Measurements from ENCODE around the gene IFI27L1.

IFI27L1 gene

DNA sequence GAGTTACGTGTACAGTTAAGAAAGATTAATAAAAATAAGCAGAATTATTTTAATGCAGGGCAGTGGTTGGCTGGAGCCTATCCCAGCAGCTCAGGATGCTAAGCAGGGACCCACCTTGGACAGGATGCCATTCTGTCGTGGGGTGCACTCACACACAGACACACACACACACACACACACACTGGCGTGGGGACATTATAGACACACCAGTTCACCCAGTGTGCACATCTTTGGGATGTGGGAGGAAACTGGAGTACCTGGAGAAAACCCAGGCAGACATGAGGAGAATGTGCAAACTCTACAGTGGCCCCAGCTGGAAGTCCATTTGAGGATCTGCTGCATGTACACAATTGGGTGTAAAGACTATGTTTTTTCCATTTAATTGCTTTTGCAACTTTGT is 61.1 kb downstream of the IFI27L1 start:
- no CpG with 5 or more reads among the region's 3 CpGs for WGBS (ENCODE audit: extremely low coverage, insufficient coverage, insufficient read length)
- DNase-seq, result no peak
- Histone ChIP-seq H3K27ac (ENCODE audit: low read depth, low read length) (no peak overlapping the region), H4K12ac (ENCODE audit: low read depth, low read length) (no peak overlapping the region), H3K4me1 (ENCODE audit: control insufficient read depth in 1 of 2, insufficient read depth in 2 of 2, low read length in 2 of 2) (no peaks in the 10 kb centered on the region), H3K79me1 (ENCODE audit: low read length) (no peaks in the 10 kb centered on the region), H3K4me2 (ENCODE audit: low read length) (no peak overlapping the region), H4K8ac (ENCODE audit: low read depth, low read length) (no peak overlapping the region), H3K4ac (ENCODE audit: low read depth, low read length) (no peak overlapping the region), H2AK5ac (ENCODE audit: low read length) (no peak overlapping the region), H3K27me3 (ENCODE audit: insufficient read depth, low read length) (no peaks in the 10 kb centered on the region), H3K9ac (ENCODE audit: low read length) (no peak overlapping the region), H3K79me2 (ENCODE audit: control insufficient read depth, insufficient read depth, low read length, poor library complexity) (no peaks in the 10 kb centered on the region), H2AFZ (ENCODE audit: insufficient read depth, low read length, poor library complexity) (no peak overlapping the region), H3K14ac (ENCODE audit: low read length) (no peak overlapping the region), H3K9me3 (ENCODE audit: insufficient read depth, low read depth, low read length) (no peaks in the 10 kb centered on the region), H3K18ac (ENCODE audit: low read length) (no peak overlapping the region), H3K23ac (ENCODE audit: low read length) (no peak overlapping the region), H2BK5ac (ENCODE audit: low read depth, low read length, poor library complexity) (no peak overlapping the region), H3K36me3 (ENCODE audit: control insufficient read depth in 1 of 2, insufficient read depth in 2 of 2, low read length in 2 of 2) (no peaks in the 10 kb centered on the region), H3K4me3 (ENCODE audit: low read depth, low read length) (no peak overlapping the region), H2BK120ac (ENCODE audit: insufficient read depth, low read length, poor library complexity) (no peak overlapping the region), H2BK12ac (ENCODE audit: low read length) (no peak overlapping the region), H4K91ac (ENCODE audit: low read depth, low read length) (no peak overlapping the region)

DNA sequence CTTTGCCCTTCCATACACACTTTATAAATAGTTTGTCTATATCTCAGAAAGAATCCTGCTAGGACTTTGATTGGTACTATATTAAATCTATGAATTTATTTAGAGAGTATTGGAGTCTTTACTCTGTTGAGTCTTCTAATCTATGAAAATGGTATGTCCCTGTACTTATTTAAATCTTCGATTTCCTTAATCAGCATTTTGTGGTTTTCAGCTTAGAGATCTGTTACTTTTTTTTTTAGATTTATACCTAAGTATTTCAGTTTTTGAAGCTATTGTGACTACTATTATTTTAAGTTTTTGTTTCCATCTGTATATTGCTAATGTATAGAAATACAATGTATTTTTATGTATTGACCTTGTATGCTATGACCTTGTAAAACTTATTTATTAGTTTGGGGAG is 61.7 kb downstream of the IFI27L1 start:
- Histone ChIP-seq H4K8ac (ENCODE audit: low read depth, low read length) (no peak overlapping the region), H2AFZ (ENCODE audit: insufficient read depth, low read length, poor library complexity) (no peak overlapping the region), H3K27ac (ENCODE audit: low read depth, low read length) (no peak overlapping the region), H2BK12ac (ENCODE audit: low read length) (no peak overlapping the region), H3K79me2 (ENCODE audit: control insufficient read depth, insufficient read depth, low read length, poor library complexity) (no peaks in the 10 kb centered on the region), H3K9ac (ENCODE audit: low read length) (no peak overlapping the region), H2BK120ac (ENCODE audit: insufficient read depth, low read length, poor library complexity) (no peak overlapping the region), H3K27me3 (ENCODE audit: insufficient read depth, low read length) (no peaks in the 10 kb centered on the region), H2AK5ac (ENCODE audit: low read length) (no peak overlapping the region), H3K4ac (ENCODE audit: low read depth, low read length) (no peak overlapping the region), H2BK5ac (ENCODE audit: low read depth, low read length, poor library complexity) (no peak overlapping the region), H4K12ac (ENCODE audit: low read depth, low read length) (no peak overlapping the region), H3K23ac (ENCODE audit: low read length) (no peak overlapping the region), H3K79me1 (ENCODE audit: low read length) (no peaks in the 10 kb centered on the region), H3K18ac (ENCODE audit: low read length) (no peak overlapping the region), H3K36me3 (ENCODE audit: control insufficient read depth in 1 of 2, insufficient read depth in 2 of 2, low read length in 2 of 2) (no peaks in the 10 kb centered on the region), H4K91ac (ENCODE audit: low read depth, low read length) (no peak overlapping the region), H3K9me3 (ENCODE audit: insufficient read depth, low read depth, low read length) (no peaks in the 10 kb centered on the region), H3K14ac (ENCODE audit: low read length) (no peak overlapping the region), H3K4me3 (ENCODE audit: low read depth, low read length) (no peak overlapping the region), H3K4me2 (ENCODE audit: low read length) (no peak overlapping the region), H3K4me1 (ENCODE audit: control insufficient read depth in 1 of 2, insufficient read depth in 2 of 2, low read length in 2 of 2) (no peaks in the 10 kb centered on the region)
- WGBS (ENCODE audit: extremely low coverage, insufficient coverage, insufficient read length), result no CpG with 5 or more reads among the region's 1 CpG
- no peak for DNase-seq

DNA sequence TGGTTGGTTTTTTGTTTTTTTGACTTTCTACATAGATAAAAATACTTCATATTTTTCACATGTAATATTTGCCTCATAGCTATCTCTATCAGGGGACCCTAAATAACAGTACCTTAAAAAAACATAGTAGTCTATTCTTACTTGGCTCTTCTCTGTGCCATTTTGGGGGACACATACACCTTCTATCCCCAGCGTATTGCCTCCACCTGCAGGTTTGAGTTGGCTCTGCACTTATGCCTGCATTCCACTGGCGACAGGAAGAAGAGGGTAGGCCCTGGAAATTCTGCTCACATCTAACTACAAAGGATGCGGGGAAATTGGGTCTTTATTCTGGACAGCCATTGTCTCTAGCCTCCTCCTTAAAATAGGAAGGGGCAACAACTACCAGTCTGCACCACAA is 62.1 kb downstream of the IFI27L1 start:
- H4K91ac ChIP-seq (ENCODE audit: low read depth, low read length), result no peak overlapping the region
- H2BK5ac ChIP-seq (ENCODE audit: low read depth, low read length, poor library complexity), result no peak overlapping the region
- H3K4ac ChIP-seq (ENCODE audit: low read depth, low read length), result no peak overlapping the region
- no peak overlapping the region for H3K4me2 ChIP-seq (ENCODE audit: low read length)
- H3K4me3 ChIP-seq (ENCODE audit: low read depth, low read length), result no peak overlapping the region
- DNase-seq, result peak in 1 of 2 donors; percentile 4
- no peaks in the 10 kb centered on the region for H3K79me2 ChIP-seq (ENCODE audit: control insufficient read depth, insufficient read depth, low read length, poor library complexity)
- no peak overlapping the region for H3K27ac ChIP-seq (ENCODE audit: low read depth, low read length)
- no peak overlapping the region for H2AK5ac ChIP-seq (ENCODE audit: low read length)
- no peak overlapping the region for H3K18ac ChIP-seq (ENCODE audit: low read length)
- no peaks in the 10 kb centered on the region for H3K79me1 ChIP-seq (ENCODE audit: low read length)
- no CpG with 5 or more reads among the region's 3 CpGs for WGBS (ENCODE audit: extremely low coverage, insufficient coverage, insufficient read length)
- H3K27me3 ChIP-seq (ENCODE audit: insufficient read depth, low read length), result no peaks in the 10 kb centered on the region
- H3K14ac ChIP-seq (ENCODE audit: low read length), result no peak overlapping the region
- H3K23ac ChIP-seq (ENCODE audit: low read length), result no peak overlapping the region
- no peak overlapping the region for H4K12ac ChIP-seq (ENCODE audit: low read depth, low read length)
- no peak overlapping the region for H2BK12ac ChIP-seq (ENCODE audit: low read length)
- H3K36me3 ChIP-seq (ENCODE audit: control insufficient read depth in 1 of 2, insufficient read depth in 2 of 2, low read length in 2 of 2), result no peaks in the 10 kb centered on the region
- H3K9me3 ChIP-seq (ENCODE audit: insufficient read depth, low read depth, low read length), result no peaks in the 10 kb centered on the region
- no peak overlapping the region for H2BK120ac ChIP-seq (ENCODE audit: insufficient read depth, low read length, poor library complexity)
- H2AFZ ChIP-seq (ENCODE audit: insufficient read depth, low read length, poor library complexity), result no peak overlapping the region
- H3K9ac ChIP-seq (ENCODE audit: low read length), result no peak overlapping the region
- no peaks in the 10 kb centered on the region for H3K4me1 ChIP-seq (ENCODE audit: control insufficient read depth in 1 of 2, insufficient read depth in 2 of 2, low read length in 2 of 2)
- no peak overlapping the region for H4K8ac ChIP-seq (ENCODE audit: low read depth, low read length)

DNA sequence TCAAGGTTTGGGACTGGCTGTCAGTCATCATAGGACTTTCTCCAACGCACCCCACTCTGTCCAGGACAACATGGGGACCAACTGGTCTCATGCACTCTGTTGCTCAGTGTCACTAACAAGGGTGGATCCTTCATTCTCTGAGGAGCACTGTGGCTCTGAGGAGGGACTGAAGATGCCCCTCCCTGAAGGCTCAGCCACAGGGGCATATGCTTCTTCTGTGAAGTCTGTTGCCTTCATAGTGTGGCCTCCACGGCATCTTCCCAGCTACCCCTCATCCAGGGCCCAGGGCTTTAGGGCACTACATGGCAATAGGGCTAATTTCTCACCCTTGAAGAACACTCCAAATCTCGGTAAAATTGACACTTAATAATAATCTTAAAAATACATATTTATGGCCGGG is 62.6 kb downstream of the IFI27L1 start:
- Histone ChIP-seq H2AFZ (ENCODE audit: insufficient read depth, low read length, poor library complexity) (no peak overlapping the region), H3K79me2 (ENCODE audit: control insufficient read depth, insufficient read depth, low read length, poor library complexity) (no peaks in the 10 kb centered on the region), H3K18ac (ENCODE audit: low read length) (no peak overlapping the region), H3K4me3 (ENCODE audit: low read depth, low read length) (no peak overlapping the region), H3K27me3 (ENCODE audit: insufficient read depth, low read length) (no peaks in the 10 kb centered on the region), H3K79me1 (ENCODE audit: low read length) (no peaks in the 10 kb centered on the region), H3K4me1 (ENCODE audit: control insufficient read depth in 1 of 2, insufficient read depth in 2 of 2, low read length in 2 of 2) (no peaks in the 10 kb centered on the region), H3K36me3 (ENCODE audit: control insufficient read depth in 1 of 2, insufficient read depth in 2 of 2, low read length in 2 of 2) (no peaks in the 10 kb centered on the region), H2AK5ac (ENCODE audit: low read length) (no peak overlapping the region), H2BK120ac (ENCODE audit: insufficient read depth, low read length, poor library complexity) (no peak overlapping the region), H3K14ac (ENCODE audit: low read length) (no peak overlapping the region), H4K91ac (ENCODE audit: low read depth, low read length) (no peak overlapping the region), H2BK5ac (ENCODE audit: low read depth, low read length, poor library complexity) (no peak overlapping the region), H3K4ac (ENCODE audit: low read depth, low read length) (no peak overlapping the region), H3K9ac (ENCODE audit: low read length) (no peak overlapping the region), H3K9me3 (ENCODE audit: insufficient read depth, low read depth, low read length) (no peaks in the 10 kb centered on the region), H4K8ac (ENCODE audit: low read depth, low read length) (no peak overlapping the region), H3K4me2 (ENCODE audit: low read length) (no peak overlapping the region), H4K12ac (ENCODE audit: low read depth, low read length) (no peak overlapping the region), H3K27ac (ENCODE audit: low read depth, low read length) (no peak overlapping the region), H3K23ac (ENCODE audit: low read length) (no peak overlapping the region), H2BK12ac (ENCODE audit: low read length) (no peak overlapping the region)
- no peak for DNase-seq
- WGBS (ENCODE audit: extremely low coverage, insufficient coverage, insufficient read length), result no CpG with 5 or more reads among the region's 4 CpGs

Measured in trophoblast cell (in vitro differentiated cells and primary cell).